Measurements from ENCODE around the gene PIK3R1. TPM values are rescaled to one million over a fixed set of nuclear protein-coding genes. Genes with fewer than 3 reads are reported as not detected.

The PIK3R1 gene
- total and polyA plus RNA-seq, 8 donors, result 4.2 to 31.5 (median 18.8) TPM

- 77 to 78% methylated on average over 6 of the region's 6 CpGs for WGBS, 2 donors
- DNase-seq, result no peak
- no peaks in the 10 kb centered on the region for H3K9me3 ChIP-seq
- no peak for ATAC-seq
- intact Hi-C loops (cut with DNase I), result loop anchor here in 1 of 3 donors (10.0 kb wide), 1 partner anchor 1009 kb away; no protein-coding TSS in a partner anchor
- no peaks in the 10 kb centered on the region for H3K36me3 ChIP-seq
- no peak overlapping the region for H3K27ac ChIP-seq
- FAIRE-seq, result no peak
- H3K4me1 ChIP-seq, result peaks cover 0 to 18% (median 0%) of the 10 kb centered on the region in 3 donors
- H3K27me3 ChIP-seq, result no peaks in the 10 kb centered on the region
- TF ChIP-seq, protein P1, sequence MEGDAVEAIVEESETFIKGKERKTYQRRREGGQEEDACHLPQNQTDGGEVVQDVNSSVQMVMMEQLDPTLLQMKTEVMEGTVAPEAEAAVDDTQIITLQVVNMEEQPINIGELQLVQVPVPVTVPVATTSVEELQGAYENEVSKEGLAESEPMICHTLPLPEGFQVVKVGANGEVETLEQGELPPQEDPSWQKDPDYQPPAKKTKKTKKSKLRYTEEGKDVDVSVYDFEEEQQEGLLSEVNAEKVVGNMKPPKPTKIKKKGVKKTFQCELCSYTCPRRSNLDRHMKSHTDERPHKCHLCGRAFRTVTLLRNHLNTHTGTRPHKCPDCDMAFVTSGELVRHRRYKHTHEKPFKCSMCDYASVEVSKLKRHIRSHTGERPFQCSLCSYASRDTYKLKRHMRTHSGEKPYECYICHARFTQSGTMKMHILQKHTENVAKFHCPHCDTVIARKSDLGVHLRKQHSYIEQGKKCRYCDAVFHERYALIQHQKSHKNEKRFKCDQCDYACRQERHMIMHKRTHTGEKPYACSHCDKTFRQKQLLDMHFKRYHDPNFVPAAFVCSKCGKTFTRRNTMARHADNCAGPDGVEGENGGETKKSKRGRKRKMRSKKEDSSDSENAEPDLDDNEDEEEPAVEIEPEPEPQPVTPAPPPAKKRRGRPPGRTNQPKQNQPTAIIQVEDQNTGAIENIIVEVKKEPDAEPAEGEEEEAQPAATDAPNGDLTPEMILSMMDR (IDR thresholded peaks at IDR 0.05), result no peak
- H3K4me3 ChIP-seq, result no peak overlapping the region
Observed at GRCh38 chr5:68253624-68254585, 38.3 kb downstream of the PIK3R1 start.

DNA sequence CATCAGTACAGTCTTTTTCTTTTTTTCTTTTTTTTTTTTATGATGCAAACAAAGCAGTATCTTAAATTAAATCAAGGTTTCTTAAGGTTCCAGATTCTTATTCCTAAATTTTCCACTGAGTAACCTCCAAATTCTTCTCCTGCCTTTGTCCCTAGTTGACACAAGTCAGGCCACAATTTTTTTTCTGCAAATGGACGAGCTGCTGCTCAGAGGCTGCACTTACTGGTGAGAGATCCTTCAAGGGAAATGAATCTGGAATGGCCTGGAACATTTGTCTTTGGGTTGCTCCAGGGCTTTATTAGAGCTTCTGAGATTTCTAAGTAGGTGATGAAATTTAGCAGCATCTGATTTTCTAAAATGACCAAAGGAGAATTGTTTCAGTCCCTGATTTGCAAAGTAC is 39.3 kb downstream of the PIK3R1 start:
- intact Hi-C loops (cut with DNase I), result loop anchor here in 1 of 3 donors (10.0 kb wide), 1 partner anchor 1010 kb away; no protein-coding TSS in a partner anchor
- TF ChIP-seq, protein P1 (IDR thresholded peaks at IDR 0.05), result no peak
- H3K4me3 ChIP-seq, result no peak overlapping the region
- H3K27me3 ChIP-seq, result no peaks in the 10 kb centered on the region
- peaks cover 0 to 17% (median 0%) of the 10 kb centered on the region in 3 donors for H3K4me1 ChIP-seq
- FAIRE-seq (no peak), DNase-seq (no peak), ATAC-seq (no peak)
- no peaks in the 10 kb centered on the region for H3K36me3 ChIP-seq
- H3K9me3 ChIP-seq, result no peaks in the 10 kb centered on the region
- no peak overlapping the region for H3K27ac ChIP-seq
- WGBS, 2 donors, result 76 to 83% methylated on average over 1 of the region's 1 CpG

- FAIRE-seq, result no peak
- WGBS, 2 donors, result 73 to 77% methylated on average over 6 of the region's 6 CpGs
- Histone ChIP-seq H3K27ac (no peak overlapping the region), H3K4me3 (no peak overlapping the region), H3K4me1 (peaks cover 0 to 13% (median 0%) of the 10 kb centered on the region in 3 donors), H3K36me3 (no peaks in the 10 kb centered on the region), H3K9me3 (no peaks in the 10 kb centered on the region), H3K27me3 (no peaks in the 10 kb centered on the region)
- intact Hi-C loops (cut with DNase I), result loop anchor here in 1 of 3 donors (10.0 kb wide), 1 partner anchor 1011 kb away; no protein-coding TSS in a partner anchor
- TF ChIP-seq, protein P1 (IDR thresholded peaks at IDR 0.05), result no peak
- ATAC-seq, result no peak
- no peak for DNase-seq
Observed at GRCh38 chr5:68255305-68256120, 40.0 kb downstream of the PIK3R1 start.

DNA sequence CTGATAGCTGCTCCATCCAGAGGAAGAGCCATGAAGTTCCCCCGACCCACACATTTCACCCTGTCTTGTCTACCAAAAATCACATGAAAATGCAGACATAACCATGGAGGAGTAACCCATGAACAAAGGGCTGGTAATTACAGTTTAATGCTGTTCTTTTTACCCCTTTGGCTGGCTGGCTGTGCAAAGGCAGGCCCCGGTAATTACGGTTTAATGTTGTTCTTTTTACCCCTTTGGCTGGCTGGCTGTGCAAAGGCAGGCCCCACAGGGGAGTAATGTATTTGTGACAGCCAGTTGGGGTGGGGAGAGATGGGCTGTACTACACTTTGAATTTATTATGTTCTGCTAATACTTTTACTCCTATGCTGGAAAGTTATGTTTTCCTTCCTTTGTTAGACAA is 41.7 kb downstream of the PIK3R1 start:
- FAIRE-seq (no peak), ATAC-seq (no peak), DNase-seq (no peak)
- no peak overlapping the region for H3K27ac ChIP-seq
- no peaks in the 10 kb centered on the region for H3K9me3 ChIP-seq
- 88 to 89% methylated on average over 3 of the region's 3 CpGs for WGBS, 2 donors
- H3K36me3 ChIP-seq, result no peaks in the 10 kb centered on the region
- intact Hi-C loops (cut with DNase I), result loop anchor here in 1 of 3 donors (10.0 kb wide), 1 partner anchor 1012 kb away; no protein-coding TSS in a partner anchor
- TF ChIP-seq, protein P1 (IDR thresholded peaks at IDR 0.05), result no peak
- H3K4me3 ChIP-seq, result no peak overlapping the region
- H3K27me3 ChIP-seq, result no peaks in the 10 kb centered on the region
- H3K4me1 ChIP-seq, result peaks cover 0 to 10% (median 0%) of the 10 kb centered on the region in 3 donors

Data from pancreas (tissue), 10 donors.